Measurements from ENCODE around the gene PKP3.

The PKP3 gene

GRCh38 chr11:380996-381395, 13.0 kb upstream of the PKP3 start:
- Histone ChIP-seq H2AFZ (ENCODE audit: low read depth, low read length) (no peak overlapping the region), H3K4me1 (ENCODE audit: insufficient read depth, low read length) (no peaks in the 10 kb centered on the region), H3K4me2 (ENCODE audit: insufficient read depth, low read length) (no peak overlapping the region), H3K79me2 (ENCODE audit: insufficient read depth, low read length) (no peaks in the 10 kb centered on the region), H3K9ac (ENCODE audit: low read depth, low read length) (no peak overlapping the region), H3K4me3 (ENCODE audit: low read depth in 1 of 2, low read length in 2 of 2) (no peak overlapping the region), H3K9me3 (ENCODE audit: insufficient read depth, low read length, severe bottlenecking) (peaks cover 2% of the 10 kb centered on the region), H3K27ac (ENCODE audit: low read length) (no peak overlapping the region), H4K20me1 (ENCODE audit: insufficient read depth, low read length) (no peaks in the 10 kb centered on the region), H3K36me3 (ENCODE audit: insufficient read depth, low read length) (no peaks in the 10 kb centered on the region), H3K27me3 (ENCODE audit: insufficient read depth, low read length, poor library complexity) (no peaks in the 10 kb centered on the region)
- ATAC-seq (ENCODE audit: insufficient read depth, low read depth) (no peak), DNase-seq (no peak)
- no peak for TF ChIP-seq EZH2 (IDR thresholded peaks at IDR 0.05; ENCODE audit: borderline replicate concordance, low read depth, low read length, severe bottlenecking)
- TF ChIP-seq CTCF (IDR thresholded peaks at IDR 0.05; ENCODE audit: borderline replicate concordance, extremely low read depth, low read length, poor library complexity, severe bottlenecking), result no peak

DNA sequence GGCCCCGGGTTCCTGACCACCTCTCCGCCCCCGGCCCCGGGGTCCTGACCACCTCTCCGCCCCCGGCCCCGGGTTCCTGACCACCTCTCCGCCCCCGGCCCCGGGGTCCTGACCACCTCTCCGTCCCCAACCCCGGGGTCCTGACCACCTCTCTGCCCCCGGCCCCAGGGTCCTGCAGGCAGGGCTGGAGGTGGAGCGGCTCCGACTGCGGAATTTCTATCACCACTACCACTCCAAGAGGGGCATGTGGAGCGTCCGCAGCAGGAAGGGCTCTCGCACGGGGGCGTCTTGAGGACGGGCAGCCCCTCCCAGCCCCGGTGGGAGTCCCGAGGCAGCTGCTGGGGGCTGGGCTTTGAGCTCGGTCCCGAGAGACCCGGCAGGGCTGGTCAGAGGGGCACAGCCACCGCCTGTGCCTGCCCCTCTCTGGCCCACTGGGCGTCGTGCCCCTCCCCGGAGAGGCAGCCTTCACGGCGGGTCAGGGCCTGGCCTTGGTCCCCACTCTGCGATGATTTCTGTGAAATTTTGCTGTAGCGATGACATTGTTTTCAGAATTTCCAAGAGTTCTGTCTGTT, 12.4 kb upstream of the PKP3 start:
- ATAC-seq (ENCODE audit: insufficient read depth, low read depth), result no peak
- no peaks in the 10 kb centered on the region for H3K27me3 ChIP-seq (ENCODE audit: insufficient read depth, low read length, poor library complexity)
- H3K4me2 ChIP-seq (ENCODE audit: insufficient read depth, low read length), result no peak overlapping the region
- no peaks in the 10 kb centered on the region for H3K4me1 ChIP-seq (ENCODE audit: insufficient read depth, low read length)
- no peaks in the 10 kb centered on the region for H3K79me2 ChIP-seq (ENCODE audit: insufficient read depth, low read length)
- H4K20me1 ChIP-seq (ENCODE audit: insufficient read depth, low read length), result no peaks in the 10 kb centered on the region
- TF ChIP-seq CTCF (IDR thresholded peaks at IDR 0.05; ENCODE audit: borderline replicate concordance, extremely low read depth, low read length, poor library complexity, severe bottlenecking), result no peak
- TF ChIP-seq EZH2 (IDR thresholded peaks at IDR 0.05; ENCODE audit: borderline replicate concordance, low read depth, low read length, severe bottlenecking), result no peak
- H3K36me3 ChIP-seq (ENCODE audit: insufficient read depth, low read length), result no peaks in the 10 kb centered on the region
- DNase-seq, result no peak
- no peak overlapping the region for H3K9ac ChIP-seq (ENCODE audit: low read depth, low read length)
- H3K27ac ChIP-seq (ENCODE audit: low read length), result no peak overlapping the region
- H3K4me3 ChIP-seq (ENCODE audit: low read depth in 1 of 2, low read length in 2 of 2), result no peak overlapping the region
- H2AFZ ChIP-seq (ENCODE audit: low read depth, low read length), result no peak overlapping the region
- H3K9me3 ChIP-seq (ENCODE audit: insufficient read depth, low read length, severe bottlenecking), result peaks cover 7% of the 10 kb centered on the region

DNA sequence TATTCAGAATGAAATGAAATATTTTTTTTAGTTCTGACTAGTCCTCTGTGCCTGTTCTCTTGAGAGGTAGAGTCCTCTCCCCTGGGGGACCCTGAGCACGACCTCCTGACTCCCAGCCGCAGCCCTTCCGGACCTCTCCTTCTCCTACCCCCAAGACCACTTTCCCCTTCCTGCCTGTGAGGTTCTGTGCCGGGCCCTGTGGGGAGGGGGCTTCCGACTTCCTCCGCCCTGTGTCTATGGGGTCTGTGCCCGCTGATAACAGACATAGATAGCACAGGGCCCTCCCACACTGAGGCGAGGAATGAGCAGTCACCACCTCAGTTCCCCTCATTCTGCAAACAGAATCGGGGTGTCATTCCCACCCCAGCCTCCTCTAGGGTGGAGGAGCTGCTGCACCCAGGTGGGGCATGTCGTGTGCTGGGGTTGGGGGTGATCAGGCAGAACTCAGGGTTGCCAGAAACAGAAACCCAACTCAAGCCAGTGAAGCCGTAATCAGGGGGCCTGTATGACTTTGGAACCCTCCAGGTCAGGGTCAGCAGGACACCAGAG, 11.9 kb upstream of the PKP3 start:
- no peak for DNase-seq
- H3K9ac ChIP-seq (ENCODE audit: low read depth, low read length), result no peak overlapping the region
- no peaks in the 10 kb centered on the region for H3K4me1 ChIP-seq (ENCODE audit: insufficient read depth, low read length)
- no peaks in the 10 kb centered on the region for H3K36me3 ChIP-seq (ENCODE audit: insufficient read depth, low read length)
- no peaks in the 10 kb centered on the region for H3K79me2 ChIP-seq (ENCODE audit: insufficient read depth, low read length)
- H3K27me3 ChIP-seq (ENCODE audit: insufficient read depth, low read length, poor library complexity), result no peaks in the 10 kb centered on the region
- no peak overlapping the region for H3K27ac ChIP-seq (ENCODE audit: low read length)
- H3K4me2 ChIP-seq (ENCODE audit: insufficient read depth, low read length), result no peak overlapping the region
- no peaks in the 10 kb centered on the region for H4K20me1 ChIP-seq (ENCODE audit: insufficient read depth, low read length)
- no peak for ATAC-seq (ENCODE audit: insufficient read depth, low read depth)
- H3K4me3 ChIP-seq (ENCODE audit: low read depth in 1 of 2, low read length in 2 of 2), result no peak overlapping the region
- peaks cover 13% of the 10 kb centered on the region for H3K9me3 ChIP-seq (ENCODE audit: insufficient read depth, low read length, severe bottlenecking)
- no peak overlapping the region for H2AFZ ChIP-seq (ENCODE audit: low read depth, low read length)
- no peak for TF ChIP-seq CTCF (IDR thresholded peaks at IDR 0.05; ENCODE audit: borderline replicate concordance, extremely low read depth, low read length, poor library complexity, severe bottlenecking)
- no peak for TF ChIP-seq EZH2 (IDR thresholded peaks at IDR 0.05; ENCODE audit: borderline replicate concordance, low read depth, low read length, severe bottlenecking)

Data from DND-41 (cell line).